AG09319 (cell line): ENCODE results near the gene PSD4.

Experiments
- DNase-seq: peaks from one replicate; pipeline ENCODE4 v3.0.0-alpha.2; 2010; ENCODE audit warnings: low read depth; ENCODE audit errors: extremely low read depth
- TF ChIP-seq, protein P1 (sequence below): IDR thresholded peaks from 2 replicates; pipeline ENCODE4 v1.5.1; 2011; ENCODE audit warnings: low read depth, mild to moderate bottlenecking, inconsistent platforms, low read length, moderate library complexity

The PSD4 gene

DNA sequence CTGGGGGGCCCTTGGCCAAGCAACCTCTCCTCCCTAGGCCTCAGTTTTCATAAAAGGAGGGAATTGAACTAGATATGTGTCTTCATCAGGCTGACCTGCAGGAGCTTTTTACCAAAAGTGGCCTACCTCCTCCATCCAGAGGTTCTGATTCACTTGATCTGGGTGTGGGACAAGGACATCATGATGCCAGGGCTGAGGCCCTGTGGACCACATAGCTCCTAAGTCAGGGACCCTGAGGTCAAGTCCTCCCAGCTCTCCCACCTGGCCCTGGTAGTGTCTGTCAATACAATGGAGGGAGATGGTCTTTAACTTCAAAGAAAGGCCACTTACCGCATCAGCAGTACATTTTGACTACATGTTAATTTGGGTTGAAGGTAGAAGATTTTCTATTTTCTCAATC lies 35.9 kb upstream of the PSD4 start:
- DNase-seq, result no peak
- TF ChIP-seq, protein P1, sequence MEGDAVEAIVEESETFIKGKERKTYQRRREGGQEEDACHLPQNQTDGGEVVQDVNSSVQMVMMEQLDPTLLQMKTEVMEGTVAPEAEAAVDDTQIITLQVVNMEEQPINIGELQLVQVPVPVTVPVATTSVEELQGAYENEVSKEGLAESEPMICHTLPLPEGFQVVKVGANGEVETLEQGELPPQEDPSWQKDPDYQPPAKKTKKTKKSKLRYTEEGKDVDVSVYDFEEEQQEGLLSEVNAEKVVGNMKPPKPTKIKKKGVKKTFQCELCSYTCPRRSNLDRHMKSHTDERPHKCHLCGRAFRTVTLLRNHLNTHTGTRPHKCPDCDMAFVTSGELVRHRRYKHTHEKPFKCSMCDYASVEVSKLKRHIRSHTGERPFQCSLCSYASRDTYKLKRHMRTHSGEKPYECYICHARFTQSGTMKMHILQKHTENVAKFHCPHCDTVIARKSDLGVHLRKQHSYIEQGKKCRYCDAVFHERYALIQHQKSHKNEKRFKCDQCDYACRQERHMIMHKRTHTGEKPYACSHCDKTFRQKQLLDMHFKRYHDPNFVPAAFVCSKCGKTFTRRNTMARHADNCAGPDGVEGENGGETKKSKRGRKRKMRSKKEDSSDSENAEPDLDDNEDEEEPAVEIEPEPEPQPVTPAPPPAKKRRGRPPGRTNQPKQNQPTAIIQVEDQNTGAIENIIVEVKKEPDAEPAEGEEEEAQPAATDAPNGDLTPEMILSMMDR, result no peak

DNA sequence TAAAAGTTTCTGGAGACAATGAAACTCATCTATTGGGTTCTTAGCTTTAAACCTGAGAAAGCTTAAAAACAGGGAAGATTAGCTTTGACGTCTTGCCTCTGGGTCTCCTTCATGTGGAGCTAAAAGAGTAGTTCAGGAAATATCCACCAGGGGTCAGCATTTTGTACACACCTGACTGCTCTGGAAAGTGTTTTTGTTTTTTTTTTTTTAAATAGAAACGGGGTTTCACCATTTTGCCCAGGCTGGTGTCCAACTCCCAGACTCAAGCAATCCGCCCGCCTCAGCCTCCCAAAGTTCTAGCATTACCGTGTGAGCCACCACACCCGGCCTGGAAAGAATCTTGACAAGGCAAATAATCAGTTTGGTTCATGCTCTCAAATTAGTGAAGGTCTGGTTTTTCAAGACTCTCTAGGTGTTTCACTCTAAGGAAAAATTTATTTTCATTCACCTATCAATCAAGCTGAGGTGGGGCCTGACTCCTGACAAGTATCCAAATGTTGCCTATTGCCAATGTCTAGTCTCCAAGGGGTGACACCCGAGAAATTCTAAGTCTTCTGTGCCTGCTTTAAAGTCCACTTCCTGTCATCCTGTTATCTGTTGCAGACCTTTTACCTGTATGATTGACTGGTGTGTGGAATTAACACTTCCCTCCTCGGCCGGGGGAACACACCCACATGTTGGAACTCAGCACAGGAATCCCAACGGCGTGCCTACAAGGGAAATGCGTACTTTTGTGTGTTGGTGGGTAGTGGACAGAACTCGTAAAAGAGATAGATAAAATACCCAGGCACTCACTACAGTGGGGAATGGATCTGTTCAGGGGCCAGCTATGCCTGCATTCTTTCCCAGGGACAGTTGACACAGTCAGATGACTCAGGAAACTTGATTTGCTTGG lies 35.1 kb upstream of the PSD4 start:
- TF ChIP-seq, protein P1, result peak; percentile 74
- peak; percentile 35 for DNase-seq

DNA sequence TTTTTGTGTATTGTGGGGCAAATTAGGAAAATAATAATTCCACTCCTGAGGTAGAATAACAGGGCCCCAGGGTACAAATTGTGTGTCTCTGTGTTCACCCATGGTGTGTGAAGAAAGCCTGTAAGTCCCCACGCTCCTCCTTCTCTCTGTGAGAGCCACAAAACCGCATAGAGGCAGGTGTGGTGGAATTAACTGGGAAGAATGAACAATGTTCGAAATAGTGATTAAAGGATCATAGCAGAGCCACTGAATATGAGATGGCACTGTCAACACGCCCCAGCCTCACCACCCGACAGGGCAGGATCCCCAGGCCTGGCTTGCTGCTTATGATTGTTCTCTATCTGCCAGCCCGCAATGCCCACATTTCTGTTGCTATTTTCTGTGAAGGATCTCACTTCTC lies 32.3 kb upstream of the PSD4 start:
- TF ChIP-seq, protein P1, result no peak
- DNase-seq, result no peak

DNA sequence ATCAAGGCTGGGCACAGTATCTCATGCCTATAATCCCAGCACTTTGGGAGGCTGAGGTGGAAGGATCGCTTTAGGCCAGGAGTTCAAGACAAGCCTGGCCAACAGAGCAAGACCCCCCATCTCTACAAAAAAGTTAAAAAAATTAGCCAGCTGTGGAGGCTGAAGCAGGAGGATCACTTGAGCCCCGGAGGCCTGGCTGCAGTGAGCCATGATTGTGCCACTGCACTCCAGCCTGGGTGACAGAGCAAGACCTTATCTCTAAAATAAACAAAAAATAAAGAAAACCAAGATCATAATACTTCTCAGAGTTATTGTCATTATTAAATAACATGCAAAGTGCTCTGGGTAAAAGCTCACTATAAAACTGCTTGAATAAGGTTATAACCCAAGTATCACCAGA lies 31.5 kb upstream of the PSD4 start:
- TF ChIP-seq, protein P1, result no peak
- DNase-seq, result no peak

DNA sequence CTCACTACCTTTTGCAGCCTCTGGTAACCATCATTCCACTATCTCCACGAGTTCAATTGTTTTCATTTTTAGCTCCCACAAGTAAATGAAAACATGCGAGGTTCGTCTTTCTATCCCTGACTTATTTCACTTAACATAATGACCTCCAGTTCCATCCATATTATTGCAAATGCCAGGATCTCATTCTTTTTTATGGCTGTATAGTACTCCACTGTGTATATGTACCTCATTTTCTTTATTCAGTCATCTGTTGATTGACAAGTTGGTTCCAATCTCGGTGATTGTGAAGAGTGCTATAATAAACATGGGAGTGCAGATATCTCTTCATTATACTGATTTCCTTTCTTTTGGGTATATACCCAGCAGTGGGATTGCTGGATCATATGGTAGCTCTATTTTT lies 29.5 kb upstream of the PSD4 start:
- TF ChIP-seq, protein P1, result no peak
- no peak for DNase-seq

DNA sequence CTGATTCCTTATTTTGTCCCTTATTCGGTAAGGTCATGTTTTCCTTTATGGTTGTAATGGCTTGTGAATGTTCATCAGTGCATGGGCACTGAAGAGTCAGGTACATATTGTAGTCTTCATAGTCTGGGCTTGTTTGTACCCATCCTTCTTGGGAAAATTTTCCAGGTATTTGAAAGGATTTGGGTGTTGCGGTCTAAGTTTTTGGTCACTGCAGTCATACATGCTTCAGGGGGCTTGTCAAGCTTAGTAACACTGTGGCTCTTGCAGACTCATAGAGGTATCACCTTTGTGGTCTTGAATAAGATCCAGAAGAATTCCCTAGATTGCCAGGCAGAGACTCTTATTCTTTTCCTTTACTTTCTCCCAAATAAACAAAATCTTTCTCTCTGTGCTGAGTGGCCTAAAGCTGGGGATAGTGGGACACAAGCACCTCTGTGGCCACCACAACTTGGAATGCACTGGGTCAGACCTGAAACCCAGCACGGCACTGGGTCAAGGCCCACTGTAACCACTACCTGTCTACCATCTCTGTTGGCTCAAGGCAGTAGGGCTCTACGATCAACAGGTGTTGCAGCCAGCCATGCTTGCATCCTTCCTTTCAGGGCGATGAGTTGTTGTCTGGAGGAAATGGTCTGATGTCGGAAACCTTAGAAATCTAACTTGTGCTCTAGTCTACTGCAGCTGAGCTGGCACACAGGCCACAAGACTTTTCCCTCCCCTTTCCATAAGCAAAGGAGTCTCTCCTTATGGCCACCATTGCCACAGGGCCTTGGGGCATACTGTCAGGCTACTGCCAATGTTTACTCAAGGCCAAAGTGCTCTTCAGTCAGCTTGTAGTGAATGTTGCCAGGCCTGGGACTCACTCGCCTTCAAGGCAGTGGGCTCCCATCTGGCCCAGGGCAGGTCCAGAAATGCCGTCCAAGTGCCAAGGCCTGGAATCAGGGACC lies 24.9 kb upstream of the PSD4 start:
- no peak for DNase-seq
- TF ChIP-seq, protein P1, result no peak
